Measurements from ENCODE around the gene HTRA3.
"Not testable (repeated sequence)": the region's sequence is repeated elsewhere in the genome, so short reads cannot be mapped to it uniquely, and the experiment has no call there.

Gene HTRA3

DNA sequence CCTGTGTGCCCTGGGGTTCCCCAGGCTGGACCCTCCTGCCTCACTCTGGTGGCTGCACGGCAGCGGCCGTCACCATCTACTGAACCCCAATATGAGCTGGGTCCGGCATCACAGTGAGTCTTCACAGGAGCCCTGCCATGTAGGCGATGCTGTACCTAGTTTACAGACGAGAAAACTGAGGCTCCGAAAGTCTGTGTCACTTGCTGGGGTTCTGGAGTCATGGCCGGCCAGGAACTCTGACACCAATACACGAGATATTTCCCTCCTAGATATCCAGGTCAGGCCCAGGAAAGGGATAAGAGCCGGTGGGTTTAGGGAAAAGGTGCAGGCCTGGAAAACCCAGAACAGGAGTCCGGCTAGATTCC lies 74.4 kb downstream of the HTRA3 start:
- Histone ChIP-seq H3K4me3 (no peak overlapping the region), H3K9me3 (replicated peaks in 1 of 11) (peaks cover 0 to 20% (median 15%) of the 10 kb centered on the region in 11 experiments; a peak in 14 of 22 replicates), H3K9ac (no peak overlapping the region), H3K4me2 (no peak overlapping the region), H4K20me1 (no peaks in the 10 kb centered on the region), H3K27me3 (peaks cover 5 to 20% (median 14%) of the 10 kb centered on the region in 11 experiments; a peak in 17 of 22 replicates), H3K36me3 (no peaks in the 10 kb centered on the region), H3K27ac (no peak overlapping the region), H3K4me1 (peaks cover 12 to 30% (median 22%) of the 10 kb centered on the region in 10 experiments)
- no peak for TF ChIP-seq Cebpa-rat (IDR thresholded peaks at IDR 0.05)

DNA sequence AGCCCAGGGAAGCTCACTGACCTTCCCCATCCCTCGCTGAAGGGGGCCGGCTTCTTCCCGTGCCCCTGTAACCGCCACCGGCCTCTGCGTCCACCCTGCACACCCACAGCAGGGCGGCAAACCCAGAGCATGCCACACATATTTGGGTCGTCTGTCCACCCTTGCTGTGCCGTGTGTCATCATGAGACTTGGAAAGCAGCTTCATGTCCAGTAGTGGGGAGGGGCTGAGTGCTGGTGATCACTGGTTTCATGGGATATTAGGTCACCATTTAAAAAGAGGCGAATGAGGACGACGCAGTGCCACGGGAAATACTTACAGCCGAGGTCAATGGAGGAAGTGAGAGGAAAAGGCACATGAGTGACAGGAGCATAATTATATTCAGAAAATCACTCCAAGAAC lies 74.8 kb downstream of the HTRA3 start:
- H3K36me3 ChIP-seq = no peaks in the 10 kb centered on the region
- H3K27ac ChIP-seq = no peak overlapping the region
- H4K20me1 ChIP-seq = no peaks in the 10 kb centered on the region
- H3K27me3 ChIP-seq = peaks cover 5 to 20% (median 14%) of the 10 kb centered on the region in 11 experiments; a peak in 17 of 22 replicates
- H3K9me3 ChIP-seq (replicated peaks in 1 of 11) = peaks cover 0 to 20% (median 14%) of the 10 kb centered on the region in 11 experiments; a peak in 14 of 22 replicates
- H3K9ac ChIP-seq = no peak overlapping the region
- H3K4me3 ChIP-seq = no peak overlapping the region
- TF ChIP-seq Cebpa-rat (IDR thresholded peaks at IDR 0.05) = no peak
- no peak overlapping the region for H3K4me2 ChIP-seq
- H3K4me1 ChIP-seq = peaks cover 12 to 30% (median 22%) of the 10 kb centered on the region in 10 experiments

DNA sequence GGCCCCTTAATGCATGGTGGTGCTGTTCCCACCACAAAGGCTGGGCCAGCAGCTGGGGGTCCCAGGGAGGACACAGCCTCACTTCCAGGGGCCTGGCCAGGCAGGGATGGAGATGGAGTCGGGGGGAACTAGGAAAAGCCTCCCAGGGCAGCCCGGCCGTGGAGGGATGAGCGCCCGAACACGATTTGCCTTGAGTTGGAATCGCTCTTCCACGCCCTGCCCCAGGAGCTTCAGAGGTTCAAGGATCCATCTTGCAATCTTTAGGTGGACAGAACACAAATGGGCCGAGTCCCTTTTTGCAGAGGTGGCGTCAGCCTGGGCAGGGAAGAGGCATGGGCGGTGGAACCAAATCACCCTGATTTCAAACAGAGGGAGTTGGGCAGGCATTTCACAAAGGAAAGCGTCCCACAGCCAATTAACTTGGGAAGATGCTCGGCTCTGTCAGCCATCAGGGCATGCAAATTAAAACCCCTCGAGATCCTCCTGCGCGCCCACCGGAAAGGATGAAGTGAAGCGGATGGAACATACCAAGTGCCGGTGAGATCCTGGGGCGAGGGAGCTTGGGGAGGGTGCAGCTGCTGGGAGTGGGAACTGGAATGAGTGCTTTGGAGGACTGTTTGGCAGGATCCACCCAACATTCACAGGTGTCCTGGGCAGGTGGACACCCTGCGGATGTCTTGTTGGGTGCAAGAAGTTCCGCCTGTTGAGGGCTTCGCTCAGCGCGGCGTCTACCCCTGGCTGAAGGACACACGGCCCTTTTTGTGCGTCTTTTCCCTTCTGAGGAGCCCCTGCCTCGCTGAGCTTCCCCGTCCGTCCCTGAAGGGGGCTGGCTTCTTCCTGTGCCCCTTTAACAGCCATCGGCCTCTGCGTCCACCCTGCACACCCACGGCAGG lies 75.7 kb downstream of the HTRA3 start:
- Histone ChIP-seq H3K4me1 (peaks cover 12 to 30% (median 23%) of the 10 kb centered on the region in 10 experiments), H3K4me3 (no peak overlapping the region), H3K36me3 (no peaks in the 10 kb centered on the region), H4K20me1 (no peaks in the 10 kb centered on the region), H3K27ac (no peak overlapping the region), H3K9me3 (replicated peaks in 1 of 11) (peaks cover 0 to 19% (median 14%) of the 10 kb centered on the region in 11 experiments; a peak in 14 of 22 replicates), H3K9ac (no peak overlapping the region), H3K27me3 (peaks cover 5 to 20% (median 14%) of the 10 kb centered on the region in 11 experiments; a peak in 17 of 22 replicates), H3K4me2 (no peak overlapping the region)
- no peak for TF ChIP-seq Cebpa-rat (IDR thresholded peaks at IDR 0.05)

DNA sequence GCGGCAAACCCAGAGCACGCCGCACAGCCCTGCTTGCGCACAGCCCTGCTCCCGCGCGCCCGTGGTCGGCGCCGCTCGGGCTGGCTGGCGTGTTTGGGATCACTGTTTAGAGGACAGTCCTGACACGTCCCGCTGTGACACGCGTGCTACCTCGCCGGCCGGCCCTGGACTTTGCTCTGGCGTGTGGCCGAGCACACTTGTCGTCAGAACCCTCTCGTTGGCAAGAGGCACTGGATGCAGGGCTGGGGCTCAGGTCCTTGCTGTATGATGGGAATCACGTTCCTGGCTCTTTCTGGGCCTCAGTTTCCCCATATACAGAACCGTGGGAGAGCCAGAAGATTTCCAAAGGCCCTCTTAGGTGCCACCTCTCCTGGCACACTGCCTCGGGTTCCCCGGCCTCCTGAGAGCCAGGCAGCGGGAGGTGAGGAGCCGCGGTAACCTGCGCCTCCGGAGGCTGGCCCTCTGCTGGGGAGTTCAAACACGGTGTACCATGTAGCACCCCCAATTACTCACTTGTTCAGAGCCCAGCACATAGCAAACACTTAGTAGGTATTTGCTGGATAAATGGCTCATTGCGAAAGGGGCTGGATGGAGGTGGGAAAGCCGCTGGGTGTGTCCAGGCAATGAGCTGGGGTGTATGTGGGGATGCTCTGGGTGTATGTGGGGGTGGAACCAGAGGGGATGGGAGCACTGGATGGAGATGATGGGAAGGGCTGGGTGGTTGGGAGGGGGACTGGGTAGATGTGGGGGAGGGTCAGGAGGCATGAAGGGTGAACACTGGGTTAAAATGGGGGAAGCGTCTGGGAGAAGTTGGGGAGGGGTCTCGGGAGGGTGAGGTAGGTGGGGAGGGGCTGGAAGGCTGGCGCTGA lies 76.6 kb downstream of the HTRA3 start:
- no peak overlapping the region for H3K27ac ChIP-seq
- peaks cover 5 to 20% (median 14%) of the 10 kb centered on the region in 11 experiments; a peak in 17 of 22 replicates for H3K27me3 ChIP-seq
- no peak overlapping the region for H3K9ac ChIP-seq
- no peaks in the 10 kb centered on the region for H4K20me1 ChIP-seq
- no peak overlapping the region for H3K4me3 ChIP-seq
- H3K4me1 ChIP-seq = peaks cover 15 to 37% (median 32%) of the 10 kb centered on the region in 10 experiments
- TF ChIP-seq Cebpa-rat (IDR thresholded peaks at IDR 0.05) = no peak
- no peaks in the 10 kb centered on the region for H3K36me3 ChIP-seq
- no peak overlapping the region for H3K4me2 ChIP-seq
- peaks cover 0 to 11% (median 7%) of the 10 kb centered on the region in 11 experiments; a peak in 14 of 22 replicates for H3K9me3 ChIP-seq (replicated peaks in 1 of 11)

DNA sequence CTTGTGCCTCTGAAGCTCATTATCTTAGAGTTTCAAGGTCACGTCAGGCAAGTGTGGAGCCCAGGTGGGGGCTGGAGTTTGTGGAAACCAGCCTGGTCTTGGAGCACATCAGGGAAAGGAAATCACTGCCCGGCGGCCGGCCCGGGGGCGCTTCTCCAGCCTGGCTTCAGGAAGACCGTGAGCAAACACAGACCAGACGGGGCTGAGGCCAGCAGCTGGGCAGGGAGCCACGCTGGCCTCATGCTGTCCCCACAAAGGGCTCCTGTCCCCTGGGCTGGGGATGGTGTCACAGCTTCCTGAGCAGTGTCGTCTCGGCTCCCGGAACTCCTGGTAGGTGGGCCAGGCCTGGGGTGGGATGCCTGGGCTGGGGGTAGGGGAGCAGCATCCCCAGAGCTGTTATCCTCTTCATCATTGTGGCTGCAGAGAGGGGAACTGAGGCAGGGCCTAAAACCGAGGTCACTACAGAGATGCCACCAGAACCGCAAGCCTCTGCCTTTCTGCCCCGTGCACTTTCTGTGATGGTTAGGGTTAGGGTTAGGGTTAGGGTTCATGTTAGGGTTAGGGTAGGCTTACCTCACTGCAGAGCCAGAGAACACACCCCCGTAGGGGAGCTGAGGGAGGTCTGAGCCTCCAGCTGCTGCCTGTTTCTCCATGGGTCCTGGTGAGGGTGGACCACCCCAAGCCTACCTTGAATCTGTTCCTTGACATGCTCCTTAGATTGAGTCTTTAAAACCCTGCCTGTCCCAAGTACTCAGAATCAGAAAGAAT lies 77.5 kb downstream of the HTRA3 start:
- TF ChIP-seq Cebpa-rat (IDR thresholded peaks at IDR 0.05) = no peak
- peaks cover 0 to 22% (median 13%) of the 10 kb centered on the region in 11 experiments; a peak in 16 of 22 replicates for H3K27me3 ChIP-seq

DNA sequence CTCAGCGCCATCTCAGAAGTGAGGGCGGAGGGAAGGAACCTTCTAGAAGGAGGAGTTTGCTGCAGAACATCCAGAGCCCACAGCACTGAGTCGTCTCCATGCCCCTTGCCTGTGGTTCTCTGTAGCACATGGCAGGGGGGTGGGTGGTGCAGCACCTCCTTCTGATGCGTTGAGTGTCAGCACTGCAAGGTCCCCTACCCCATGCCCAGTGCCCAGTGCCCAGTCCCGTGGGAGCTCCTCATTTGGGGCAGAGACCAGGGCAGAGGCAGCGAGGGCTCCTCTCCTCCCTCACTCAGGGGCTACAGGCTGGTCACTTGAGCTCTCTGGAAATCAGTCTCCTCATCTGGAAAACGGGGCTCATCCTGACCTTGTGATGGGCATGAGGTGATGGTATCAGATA lies 78.1 kb downstream of the HTRA3 start:
- Histone ChIP-seq H3K27me3 (peaks cover 0 to 22% (median 7%) of the 10 kb centered on the region in 11 experiments; a peak in 16 of 22 replicates), H4K20me1 (peaks cover 0 to 9% (median 6%) of the 10 kb centered on the region in 11 experiments; a peak in 9 of 22 replicates), H3K9me3 (replicated peaks in 1 of 11) (no peaks in the 10 kb centered on the region), H3K36me3 (no peaks in the 10 kb centered on the region), H3K27ac (peak overlapping the region in 1 of 11 experiments; percentile 27; a peak in 2 of 22 replicates), H3K4me3 (no peak overlapping the region), H3K4me1 (peaks cover 24 to 47% (median 41%) of the 10 kb centered on the region in 10 experiments), H3K4me2 (peak overlapping the region; percentile 42 to 73 (median 58); a peak in 20 of 22 replicates), H3K9ac (no peak overlapping the region)
- no peak for TF ChIP-seq Cebpa-rat (IDR thresholded peaks at IDR 0.05)

More for the DNA sequence above, 77.5 kb downstream of the HTRA3 start:
- H3K4me3 ChIP-seq = no peak overlapping the region
- H4K20me1 ChIP-seq = peaks cover 0 to 2% (median 0%) of the 10 kb centered on the region in 11 experiments; a peak in 3 of 22 replicates
- no peak overlapping the region for H3K27ac ChIP-seq
- H3K9me3 ChIP-seq (replicated peaks in 1 of 11) = peaks cover 0 to 3% (median 0%) of the 10 kb centered on the region in 11 experiments; a peak in 4 of 22 replicates
- H3K36me3 ChIP-seq = no peaks in the 10 kb centered on the region
- H3K4me2 ChIP-seq = peak overlapping the region in 4 of 11 experiments; percentile 42 to 58 (median 51); a peak in 3 of 22 replicates
- peaks cover 18 to 43% (median 39%) of the 10 kb centered on the region in 10 experiments for H3K4me1 ChIP-seq
- H3K9ac ChIP-seq = no peak overlapping the region

DNA sequence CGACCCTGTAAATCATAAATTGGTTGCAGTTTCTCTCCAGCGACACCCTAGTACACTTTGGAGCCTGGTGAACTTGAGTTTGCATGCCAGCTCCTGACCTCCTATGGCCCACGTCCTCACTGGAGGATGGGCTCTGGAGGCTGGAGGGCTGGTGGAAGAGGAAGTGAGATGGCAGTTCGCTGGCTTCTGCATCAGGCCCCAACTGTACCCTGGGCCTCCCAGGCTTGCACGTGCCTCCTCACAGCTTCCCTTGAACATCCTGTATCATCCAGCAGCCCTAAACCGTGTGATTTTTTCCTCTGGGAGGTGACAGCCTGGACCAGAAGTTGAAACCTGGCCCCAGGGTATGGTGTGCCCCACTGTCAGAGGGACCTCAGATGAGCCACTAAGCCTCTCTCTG lies 78.5 kb downstream of the HTRA3 start:
- no peak overlapping the region for H3K4me3 ChIP-seq
- H3K4me2 ChIP-seq = peak overlapping the region; percentile 42 to 73 (median 58)
- H4K20me1 ChIP-seq = peaks cover 0 to 13% (median 8%) of the 10 kb centered on the region in 11 experiments; a peak in 11 of 22 replicates
- no peaks in the 10 kb centered on the region for H3K9me3 ChIP-seq (replicated peaks in 1 of 11)
- H3K36me3 ChIP-seq = no peaks in the 10 kb centered on the region
- peaks cover 28 to 47% (median 41%) of the 10 kb centered on the region in 10 experiments for H3K4me1 ChIP-seq
- peak overlapping the region in 1 of 11 experiments; percentile 11; a peak in 1 of 22 replicates for H3K9ac ChIP-seq
- TF ChIP-seq Cebpa-rat (IDR thresholded peaks at IDR 0.05) = no peak
- H3K27me3 ChIP-seq = peaks cover 0 to 21% (median 2%) of the 10 kb centered on the region in 11 experiments; a peak in 13 of 22 replicates
- peak overlapping the region in 6 of 11 experiments; percentile 21 to 52 (median 42); a peak in 7 of 22 replicates for H3K27ac ChIP-seq

DNA sequence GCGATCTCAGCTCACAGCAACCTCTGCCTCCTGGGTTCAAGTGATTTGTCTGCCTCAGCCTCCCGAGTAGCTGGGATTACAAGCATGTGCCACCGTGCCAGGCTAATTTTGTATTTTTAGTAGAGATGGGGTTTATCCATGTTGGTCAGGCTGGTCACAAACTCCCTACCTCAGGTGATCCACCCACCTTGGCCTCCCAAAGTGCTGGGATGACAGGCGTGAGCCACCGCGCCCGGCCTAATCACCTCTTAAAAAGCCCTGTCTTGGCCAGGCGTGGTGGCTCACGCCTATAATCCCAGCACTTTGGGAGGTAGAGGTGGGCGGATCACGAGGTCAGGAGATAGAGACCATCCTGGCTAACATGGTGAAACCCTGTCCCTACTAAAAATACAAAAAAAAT lies 79.7 kb downstream of the HTRA3 start:
- not testable (repeated sequence) for H3K27ac ChIP-seq, H3K9ac ChIP-seq, H3K4me2 ChIP-seq, H3K36me3 ChIP-seq, H3K4me3 ChIP-seq
- H4K20me1 ChIP-seq = peaks cover 0 to 22% (median 17%) of the 10 kb centered on the region in 11 experiments; a peak in 12 of 22 replicates
- peaks cover 0 to 21% (median 0%) of the 10 kb centered on the region in 11 experiments; a peak in 5 of 22 replicates for H3K27me3 ChIP-seq
- H3K4me1 ChIP-seq = peaks cover 40 to 56% (median 51%) of the 10 kb centered on the region in 10 experiments
- H3K9me3 ChIP-seq (replicated peaks in 1 of 11) = peaks cover 0 to 10% (median 0%) of the 10 kb centered on the region in 11 experiments; a peak in 9 of 22 replicates

Data from BLaER1 treated with 17β-estradiol and CSF1 and Interleukin-3, amounts not matched to agents 10 nM and 100 nM (cell line).